Panc1 (cell line): Measurements from ENCODE around the gene METTL24. TPM values are rescaled to one million over a fixed set of nuclear protein-coding genes. Genes with fewer than 3 reads are reported as not detected.
"Not testable (repeated sequence)": the region's sequence is repeated elsewhere in the genome, so short reads cannot be mapped to it uniquely, and the experiment has no call there.

Source experiments
- ATAC-seq: fragments of 200-7000 bp; cut with Tn5 transposase; 2 replicates; pipeline ENCODE4 v1.9.1; 2020; ENCODE audit warnings: mild to moderate bottlenecking, moderate library complexity
- BruUV-seq: library from RNA; stranded (reverse); fragments of 400-500 nt; replicated peaks from 2 replicates; lab custom pipeline; 2021; lab: Mats Ljungman, UMichigan
- CTCF ChIA-PET: fragments of 300-600 bp; sonication (Branson Sonifier 250); formaldehyde crosslinking; loops from one replicate; lab custom pipeline; 2022; ENCODE audit warnings: antibody characterized with exemption; lab: Charles Lee
- POLR2A ChIA-PET: fragments of 300-600 bp; sonication (Branson Sonifier 250); formaldehyde crosslinking; loops from one replicate; lab custom pipeline; 2022; ENCODE audit warnings: antibody characterized with exemption; lab: Charles Lee
- DNase-seq: peaks from one replicate; pipeline ENCODE4 v3.0.0-alpha.2; 2010; ENCODE audit warnings: low read depth, low spot score
- H3K27ac ChIP-seq: 2 replicates; pipeline ENCODE4 v1.5.1; 2011; ENCODE audit warnings: mild to moderate bottlenecking, low read length, inconsistent platforms
- H3K27me3 ChIP-seq: fragments of 200-500 bp; sonication (Bioruptor generic); 2 replicates; pipeline ENCODE4 v1.6.0; 2014; ENCODE audit warnings: low read length, inconsistent platforms; ENCODE audit not compliant: control insufficient read depth, insufficient read depth
- H3K36me3 ChIP-seq: fragments of 200-500 bp; sonication (Bioruptor generic); 2 replicates; pipeline ENCODE4 v1.5.1; 2014; ENCODE audit warnings: inconsistent platforms, mild to moderate bottlenecking, low read length, moderate library complexity; ENCODE audit not compliant: control insufficient read depth, insufficient read depth
- H3K4me1 ChIP-seq: 2 replicates; pipeline ENCODE4 v1.5.1; 2011; ENCODE audit warnings: inconsistent platforms, mild to moderate bottlenecking, low read length, moderate library complexity; ENCODE audit not compliant: control insufficient read depth, insufficient read depth
- H3K4me3 ChIP-seq, 2 experiments: 2 replicates each; pipeline ENCODE4 v1.5.1; 2011 to 2012; ENCODE audit warnings: low read depth in 2 of 2, low read length in 2 of 2, mild to moderate bottlenecking in 2 of 2, inconsistent platforms in 1 of 2, moderate library complexity in 1 of 2
- H3K9me3 ChIP-seq: fragments of 200-500 bp; sonication (Bioruptor generic); 2 replicates; pipeline ENCODE4 v1.5.1; 2014; ENCODE audit warnings: low read depth, mild to moderate bottlenecking, inconsistent platforms, low read length, moderate library complexity; ENCODE audit not compliant: control insufficient read depth, insufficient read depth
- POLR2AphosphoS5 ChIP-seq: IDR thresholded peaks from 2 replicates; pipeline ENCODE4 v1.6.1; 2012; ENCODE audit warnings: mild to moderate bottlenecking, low read depth, low read length, moderate library complexity
- SIN3A ChIP-seq: IDR thresholded peaks from 2 replicates; pipeline ENCODE4 v1.6.1; 2012; ENCODE audit warnings: low read depth, mild to moderate bottlenecking, low read length, moderate library complexity, borderline replicate concordance; ENCODE audit not compliant: insufficient read depth
- TCF7L2 ChIP-seq: IDR thresholded peaks from 2 replicates; pipeline ENCODE4 v1.6.1; 2011; ENCODE audit warnings: mild to moderate bottlenecking, low read depth, low read length, inconsistent platforms
- in situ Hi-C: cut with HindIII; loops from 2 replicates; pipeline ENCODE4 v1.10.0; 2016; ENCODE audit warnings: low sequenced_read_pairs, low pct_unique_long_range_greater_than_20kb
- intact Hi-C: fragments of 100-400 bp; cut with micrococcal nuclease; formaldehyde crosslinking; loops from one replicate; pipeline ENCODE4 v1.10.0; 2022; ENCODE audit not compliant: unreplicated experiment
- total RNA-seq: library from RNA; stranded (reverse); gene quantifications from one replicate; pipeline ENCODE4 v1.2.1, GENCODE V29; 2021; ENCODE audit not compliant: unreplicated experiment
- TF ChIP-seq, protein P1 (sequence below): fragments of 450-650 bp; IDR thresholded peaks from 2 replicates; pipeline ENCODE4 v1.5.1; 2017; ENCODE audit warnings: mild to moderate bottlenecking
- TF ChIP-seq, protein P2 (sequence below), 2 experiments: IDR thresholded peaks; 2 replicates each; pipeline ENCODE4 v1.6.1; 2011 to 2012; ENCODE audit warnings: low read depth in 2 of 2, control low read depth in 1 of 2, low read length in 1 of 2, mild to moderate bottlenecking in 1 of 2, moderate library complexity in 1 of 2; ENCODE audit not compliant: insufficient read depth in 1 of 2

METTL24 gene
- total RNA-seq, 1 experiment from 2014 or later = not detected

DNA sequence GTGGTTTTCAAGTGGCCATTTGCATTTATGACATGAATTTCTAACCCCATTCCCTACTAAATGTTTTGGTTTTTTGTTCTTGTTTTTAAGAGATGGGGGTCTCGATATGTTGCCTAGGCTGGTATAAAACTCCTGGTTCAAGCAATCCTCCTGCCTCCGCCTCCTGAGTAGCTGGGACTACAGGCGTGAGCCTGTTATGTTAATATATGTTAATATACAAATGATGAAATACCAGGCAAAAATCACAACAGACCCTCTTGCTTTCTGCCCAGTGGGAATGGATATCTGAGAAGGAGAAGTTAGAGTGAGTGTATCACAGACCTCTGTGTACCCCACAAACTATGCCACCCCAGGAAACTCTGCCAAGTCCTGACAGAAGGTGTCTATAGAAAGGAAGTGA lies 111.8 kb downstream of the METTL24 start:
- Histone ChIP-seq H3K27me3 (no peaks in the 10 kb centered on the region), H3K4me1 (no peaks in the 10 kb centered on the region), H3K36me3 (no peaks in the 10 kb centered on the region), H3K27ac (no peak overlapping the region), H3K4me3 (no peak overlapping the region), H3K9me3 (no peaks in the 10 kb centered on the region)
- POLR2A ChIA-PET = no interaction called here
- BruUV-seq = no TSS peak
- intact Hi-C loops = no loop called here
- in situ Hi-C loops = no loop called here
- ATAC-seq = no peak
- TF ChIP-seq TCF7L2 = no peak
- TF ChIP-seq, protein P1, sequence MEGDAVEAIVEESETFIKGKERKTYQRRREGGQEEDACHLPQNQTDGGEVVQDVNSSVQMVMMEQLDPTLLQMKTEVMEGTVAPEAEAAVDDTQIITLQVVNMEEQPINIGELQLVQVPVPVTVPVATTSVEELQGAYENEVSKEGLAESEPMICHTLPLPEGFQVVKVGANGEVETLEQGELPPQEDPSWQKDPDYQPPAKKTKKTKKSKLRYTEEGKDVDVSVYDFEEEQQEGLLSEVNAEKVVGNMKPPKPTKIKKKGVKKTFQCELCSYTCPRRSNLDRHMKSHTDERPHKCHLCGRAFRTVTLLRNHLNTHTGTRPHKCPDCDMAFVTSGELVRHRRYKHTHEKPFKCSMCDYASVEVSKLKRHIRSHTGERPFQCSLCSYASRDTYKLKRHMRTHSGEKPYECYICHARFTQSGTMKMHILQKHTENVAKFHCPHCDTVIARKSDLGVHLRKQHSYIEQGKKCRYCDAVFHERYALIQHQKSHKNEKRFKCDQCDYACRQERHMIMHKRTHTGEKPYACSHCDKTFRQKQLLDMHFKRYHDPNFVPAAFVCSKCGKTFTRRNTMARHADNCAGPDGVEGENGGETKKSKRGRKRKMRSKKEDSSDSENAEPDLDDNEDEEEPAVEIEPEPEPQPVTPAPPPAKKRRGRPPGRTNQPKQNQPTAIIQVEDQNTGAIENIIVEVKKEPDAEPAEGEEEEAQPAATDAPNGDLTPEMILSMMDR = no peak
- TF ChIP-seq POLR2AphosphoS5 = no peak
- TF ChIP-seq, protein P2, sequence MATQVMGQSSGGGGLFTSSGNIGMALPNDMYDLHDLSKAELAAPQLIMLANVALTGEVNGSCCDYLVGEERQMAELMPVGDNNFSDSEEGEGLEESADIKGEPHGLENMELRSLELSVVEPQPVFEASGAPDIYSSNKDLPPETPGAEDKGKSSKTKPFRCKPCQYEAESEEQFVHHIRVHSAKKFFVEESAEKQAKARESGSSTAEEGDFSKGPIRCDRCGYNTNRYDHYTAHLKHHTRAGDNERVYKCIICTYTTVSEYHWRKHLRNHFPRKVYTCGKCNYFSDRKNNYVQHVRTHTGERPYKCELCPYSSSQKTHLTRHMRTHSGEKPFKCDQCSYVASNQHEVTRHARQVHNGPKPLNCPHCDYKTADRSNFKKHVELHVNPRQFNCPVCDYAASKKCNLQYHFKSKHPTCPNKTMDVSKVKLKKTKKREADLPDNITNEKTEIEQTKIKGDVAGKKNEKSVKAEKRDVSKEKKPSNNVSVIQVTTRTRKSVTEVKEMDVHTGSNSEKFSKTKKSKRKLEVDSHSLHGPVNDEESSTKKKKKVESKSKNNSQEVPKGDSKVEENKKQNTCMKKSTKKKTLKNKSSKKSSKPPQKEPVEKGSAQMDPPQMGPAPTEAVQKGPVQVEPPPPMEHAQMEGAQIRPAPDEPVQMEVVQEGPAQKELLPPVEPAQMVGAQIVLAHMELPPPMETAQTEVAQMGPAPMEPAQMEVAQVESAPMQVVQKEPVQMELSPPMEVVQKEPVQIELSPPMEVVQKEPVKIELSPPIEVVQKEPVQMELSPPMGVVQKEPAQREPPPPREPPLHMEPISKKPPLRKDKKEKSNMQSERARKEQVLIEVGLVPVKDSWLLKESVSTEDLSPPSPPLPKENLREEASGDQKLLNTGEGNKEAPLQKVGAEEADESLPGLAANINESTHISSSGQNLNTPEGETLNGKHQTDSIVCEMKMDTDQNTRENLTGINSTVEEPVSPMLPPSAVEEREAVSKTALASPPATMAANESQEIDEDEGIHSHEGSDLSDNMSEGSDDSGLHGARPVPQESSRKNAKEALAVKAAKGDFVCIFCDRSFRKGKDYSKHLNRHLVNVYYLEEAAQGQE (IDR thresholded peaks at IDR 0.05; ENCODE audit: insufficient read depth in 1 of 2, low read depth in 2 of 2, low read length in 1 of 2) = no peak
- no peak for DNase-seq
- CTCF ChIA-PET = no interaction called here

DNA sequence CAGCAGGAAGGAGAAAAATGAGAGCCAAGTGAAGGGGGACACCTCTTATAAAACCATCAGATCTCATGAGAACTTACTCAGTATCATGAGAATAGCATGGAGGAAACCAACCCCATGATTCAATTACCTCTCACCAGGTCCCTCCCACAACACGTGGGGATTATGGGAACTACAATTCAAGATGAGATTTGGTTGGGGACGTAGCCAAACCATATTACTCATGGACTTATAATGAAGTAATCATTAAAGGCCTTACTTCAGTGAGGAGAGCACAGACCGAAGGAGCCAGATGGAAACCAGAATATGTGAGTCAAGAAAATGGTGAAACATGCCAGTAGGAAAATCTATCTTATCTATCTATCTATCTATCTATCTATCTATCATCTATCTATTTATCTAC lies 113.5 kb downstream of the METTL24 start:
- H3K9me3 ChIP-seq, H3K27me3 ChIP-seq, ATAC-seq, in situ Hi-C loops, H3K4me3 ChIP-seq, POLR2A ChIA-PET, H3K36me3 ChIP-seq, intact Hi-C loops, H3K27ac ChIP-seq, CTCF ChIA-PET, DNase-seq, BruUV-seq, H3K4me1 ChIP-seq: not testable (repeated sequence)

DNA sequence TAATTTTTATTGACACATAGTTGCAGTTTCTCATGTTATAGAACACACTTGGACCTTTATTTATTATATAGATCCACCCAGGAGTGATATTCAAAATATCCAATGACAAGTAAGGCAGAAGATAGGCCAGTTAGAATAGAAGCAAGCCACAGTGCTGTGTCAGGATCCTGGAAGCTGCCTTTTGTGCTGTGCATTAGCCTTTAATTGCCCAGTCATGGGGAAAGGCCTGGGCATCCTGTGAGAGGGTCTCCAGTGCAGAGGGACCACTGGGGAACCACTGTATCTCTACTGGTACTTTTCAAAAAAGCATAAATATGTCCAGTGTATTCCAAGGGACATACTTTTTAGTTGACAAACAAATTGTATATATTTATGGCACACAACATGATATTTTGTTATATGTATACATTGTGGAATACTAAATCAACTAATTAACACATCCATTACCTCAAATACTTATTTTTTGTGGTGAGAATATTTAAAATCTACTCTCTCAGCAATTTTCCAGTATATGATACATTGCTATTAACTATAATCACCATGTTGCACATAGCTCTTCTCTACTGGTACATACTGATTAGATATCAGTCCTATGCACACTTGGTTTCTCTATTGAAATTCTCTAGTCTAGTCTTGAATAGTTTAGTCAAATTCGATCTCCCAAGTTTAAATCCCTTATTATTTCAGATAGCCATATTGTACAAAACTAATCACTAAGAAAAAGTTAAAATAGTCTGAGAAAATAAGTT lies 118.4 kb downstream of the METTL24 start:
- Histone ChIP-seq H3K9me3 (no peaks in the 10 kb centered on the region), H3K27me3 (no peaks in the 10 kb centered on the region), H3K27ac (no peak overlapping the region), H3K4me1 (no peaks in the 10 kb centered on the region), H3K36me3 (no peaks in the 10 kb centered on the region), H3K4me3 (no peak overlapping the region)
- ChIA-PET POLR2A (no interaction called here), CTCF (no interaction called here)
- ATAC-seq (no peak), DNase-seq (no peak)
- TF ChIP-seq, protein P2 (IDR thresholded peaks at IDR 0.05; ENCODE audit: insufficient read depth in 1 of 2, low read depth in 2 of 2, low read length in 1 of 2) = no peak
- TF ChIP-seq SIN3A (no peak), TCF7L2 (no peak), POLR2AphosphoS5 (no peak)
- TF ChIP-seq, protein P1 = no peak
- no TSS peak for BruUV-seq
- intact Hi-C loops (no loop called here), in situ Hi-C loops (no loop called here)
